Renal pelvis (tissue), 12 donors: ENCODE results near the gene GPD1. TPM values are rescaled to one million over a fixed set of nuclear protein-coding genes. Genes with fewer than 3 reads are reported as not detected.

Experiments
- DNase-seq: peaks from one replicate; pipeline ENCODE4 v3.0.0-alpha.2; 2013
- long read RNA-seq, 16 experiments: transcript quantifications; one replicate each; lab custom pipeline, GENCODE V29; 2026
- polyA plus RNA-seq, 3 donors: library from polyadenylated mRNA; unstranded; fragments of 120-200 nt; gene quantifications; one replicate each; pipeline ENCODE4 v1.2.1, GENCODE V29; 2013; ENCODE audit not compliant: insufficient read length in 3 of 3

GPD1 gene
- polyA plus RNA-seq: 10 to 100 TPM; 70.6 to 80.1 (median 72.5) TPM
- long read RNA-seq, donor 1, transcript GPD1-201 (8 exons, 3,082 nt): major isoform, 19 of 28 reads
- long read RNA-seq, donor 1, partial matches to known transcripts: 8 of 28 reads
- long read RNA-seq, donor 1, other reads (novel, unspliced or antisense): 0 of 28 reads
- long read RNA-seq, donor 2, transcript GPD1-201 (8 exons, 3,082 nt): major isoform, 35 of 85 reads
- long read RNA-seq, donor 2, partial matches to known transcripts: 48 of 85 reads
- long read RNA-seq, donor 2, other reads (novel, unspliced or antisense): 0 of 85 reads
- long read RNA-seq, donor 3, transcript GPD1-201 (8 exons, 3,082 nt): major isoform, 8 of 14 reads
- long read RNA-seq, donor 3, partial matches to known transcripts: 6 of 14 reads
- long read RNA-seq, donor 3, other reads (novel, unspliced or antisense): 0 of 14 reads
- long read RNA-seq, donor 4, transcript GPD1-201 (8 exons, 3,082 nt): major isoform, 30 of 85 reads
- long read RNA-seq, donor 4, partial matches to known transcripts: 55 of 85 reads
- long read RNA-seq, donor 4, other reads (novel, unspliced or antisense): 0 of 85 reads
- long read RNA-seq, donor 5, transcript GPD1-201 (8 exons, 3,082 nt): major isoform, 16 of 16 reads
- long read RNA-seq, donor 5, partial matches to known transcripts: 0 of 16 reads
- long read RNA-seq, donor 5, other reads (novel, unspliced or antisense): 0 of 16 reads
- long read RNA-seq, donor 6, transcript GPD1-201 (8 exons, 3,082 nt): major isoform, 28 of 61 reads
- long read RNA-seq, donor 6, partial matches to known transcripts: 29 of 61 reads
- long read RNA-seq, donor 6, other reads (novel, unspliced or antisense): 0 of 61 reads
- long read RNA-seq, donor 7, transcript GPD1-201 (8 exons, 3,082 nt): major isoform, 34 of 54 reads
- long read RNA-seq, donor 7, partial matches to known transcripts: 20 of 54 reads
- long read RNA-seq, donor 7, other reads (novel, unspliced or antisense): 0 of 54 reads
- long read RNA-seq, donor 8: 0 reads
- long read RNA-seq, donor 9, transcript GPD1-201 (8 exons, 3,082 nt): major isoform, 34 of 88 reads
- long read RNA-seq, donor 9, partial matches to known transcripts: 54 of 88 reads
- long read RNA-seq, donor 9, other reads (novel, unspliced or antisense): 0 of 88 reads
- long read RNA-seq, donor 10, transcript GPD1-201 (8 exons, 3,082 nt): major isoform, 22 of 63 reads
- long read RNA-seq, donor 10, partial matches to known transcripts: 41 of 63 reads
- long read RNA-seq, donor 10, other reads (novel, unspliced or antisense): 0 of 63 reads
- long read RNA-seq, donor 11, transcript GPD1-201 (8 exons, 3,082 nt): major isoform, 19 of 19 reads
- long read RNA-seq, donor 11, partial matches to known transcripts: 0 of 19 reads
- long read RNA-seq, donor 11, other reads (novel, unspliced or antisense): 0 of 19 reads
- long read RNA-seq, donor 12, transcript GPD1-201 (8 exons, 3,082 nt): major isoform, 39 of 54 reads
- long read RNA-seq, donor 12, partial matches to known transcripts: 15 of 54 reads
- long read RNA-seq, donor 12, other reads (novel, unspliced or antisense): 0 of 54 reads
- long read RNA-seq, donor 13, transcript GPD1-201 (8 exons, 3,082 nt): major isoform, 9 of 9 reads
- long read RNA-seq, donor 13, partial matches to known transcripts: 0 of 9 reads
- long read RNA-seq, donor 13, other reads (novel, unspliced or antisense): 0 of 9 reads
- long read RNA-seq, donor 14: 0 reads
- long read RNA-seq, donor 15, transcript GPD1-201 (8 exons, 3,082 nt): major isoform, 37 of 63 reads
- long read RNA-seq, donor 15, partial matches to known transcripts: 26 of 63 reads
- long read RNA-seq, donor 15, other reads (novel, unspliced or antisense): 0 of 63 reads
- long read RNA-seq, donor 16, transcript GPD1-201 (8 exons, 3,082 nt): major isoform, 23 of 35 reads
- long read RNA-seq, donor 16, partial matches to known transcripts: 12 of 35 reads
- long read RNA-seq, donor 16, other reads (novel, unspliced or antisense): 0 of 35 reads

DNA sequence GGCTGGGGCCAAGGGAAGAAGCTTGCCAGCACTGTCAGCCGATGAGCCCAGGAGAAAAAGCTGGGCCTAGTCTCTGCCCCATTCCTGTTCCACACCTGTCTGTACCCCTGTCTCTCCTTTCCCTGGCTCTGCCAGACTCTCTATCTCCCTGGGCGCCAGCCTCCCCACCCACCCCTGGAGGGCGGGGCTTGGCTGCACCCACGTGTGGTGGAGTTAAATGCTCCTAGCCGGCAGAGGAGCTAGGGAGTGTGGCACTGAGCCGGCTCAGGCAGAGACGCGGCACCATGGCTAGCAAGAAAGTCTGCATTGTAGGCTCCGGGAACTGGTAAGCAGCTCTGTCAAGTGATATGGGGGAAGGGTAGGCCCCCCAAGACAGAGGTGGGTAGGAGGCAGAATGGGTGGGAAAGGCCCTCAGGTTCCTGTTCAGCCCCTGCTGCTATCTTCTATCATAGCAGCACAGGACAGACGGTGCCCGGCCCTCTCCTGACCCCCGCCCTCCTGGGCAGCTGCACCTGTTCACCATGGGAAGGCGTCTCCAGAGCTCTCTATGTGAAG is at the start of gene GPD1:
Gene GPD1 (plus strand): TSS at position 242 of the 555 bp plus-strand sequence. CDS start 43 bp downstream, at position 285.
- DNase-seq: peak; percentile 58

- no peak for DNase-seq
These were observed 47.8 kb upstream of the GPD1 start for GRCh38 chr12:50055831-50056638.

DNA sequence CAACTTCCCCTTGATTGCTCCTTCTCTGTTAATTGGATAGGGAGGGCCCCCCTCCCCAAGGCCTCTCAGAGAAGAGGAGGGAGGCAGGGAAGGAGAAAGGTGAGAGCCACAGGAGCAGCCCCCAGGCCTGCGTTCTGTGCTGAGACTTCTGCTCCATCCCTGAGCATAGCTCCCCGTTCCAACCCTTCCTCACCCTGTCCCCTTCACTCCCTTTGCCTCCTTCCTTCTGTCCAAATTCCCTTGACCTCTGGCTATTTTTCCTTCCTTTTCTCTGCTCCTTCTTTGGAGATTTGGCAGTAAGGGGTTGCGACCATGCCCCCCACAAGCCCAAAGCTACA is 47.2 kb upstream of the GPD1 start:
- DNase-seq: no peak

DNA sequence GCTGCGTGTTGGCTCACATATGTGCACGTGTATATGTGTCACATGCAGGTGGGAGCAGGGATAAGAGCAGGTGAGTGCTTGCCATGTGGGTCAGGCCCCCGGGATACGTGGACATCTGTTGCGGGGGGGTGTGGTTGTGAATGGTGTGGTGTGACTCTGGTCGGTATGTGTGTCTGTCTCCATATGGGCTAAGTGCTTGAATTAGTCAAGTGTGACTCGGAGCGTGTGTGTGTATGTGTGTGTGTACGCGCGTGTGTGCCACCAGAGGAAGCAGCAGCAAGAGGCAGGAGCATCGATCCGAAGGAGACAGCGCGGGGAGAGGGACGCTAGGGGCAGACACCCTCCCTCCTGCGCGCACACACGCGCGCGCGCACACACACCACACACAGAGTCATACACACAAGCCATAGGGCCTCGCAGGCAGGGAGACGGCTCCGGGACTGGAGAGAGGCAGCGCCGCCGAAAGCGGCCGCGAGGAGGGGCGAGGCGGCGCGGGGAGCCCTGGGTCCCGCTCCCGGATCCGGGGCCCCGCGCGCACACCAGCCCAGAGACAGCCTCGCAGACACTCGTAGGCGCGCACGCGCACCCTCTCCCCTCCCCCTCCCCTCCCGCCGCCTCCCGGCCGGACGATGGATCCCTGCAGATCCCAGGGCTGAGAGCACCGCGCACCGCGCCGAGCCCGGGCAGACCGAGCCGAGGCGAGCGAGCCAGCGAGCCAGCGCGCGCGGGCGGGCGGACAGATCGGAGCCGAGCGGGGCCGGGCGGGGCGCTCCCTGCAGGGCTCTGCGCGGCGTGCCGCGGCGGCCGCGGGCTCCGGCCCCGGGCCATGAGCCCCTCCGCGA is 46.6 kb upstream of the GPD1 start, which contains the start of gene ASIC1:
Gene ASIC1 (plus strand): TSS at position 597 of the 842 bp plus-strand sequence. CDS start 1,171 bp downstream, outside the sequence.
- DNase-seq: peak; percentile 57

GRCh38 chr12:50057896-50058670 is 45.7 kb upstream of the GPD1 start:
- no peak for DNase-seq

DNA sequence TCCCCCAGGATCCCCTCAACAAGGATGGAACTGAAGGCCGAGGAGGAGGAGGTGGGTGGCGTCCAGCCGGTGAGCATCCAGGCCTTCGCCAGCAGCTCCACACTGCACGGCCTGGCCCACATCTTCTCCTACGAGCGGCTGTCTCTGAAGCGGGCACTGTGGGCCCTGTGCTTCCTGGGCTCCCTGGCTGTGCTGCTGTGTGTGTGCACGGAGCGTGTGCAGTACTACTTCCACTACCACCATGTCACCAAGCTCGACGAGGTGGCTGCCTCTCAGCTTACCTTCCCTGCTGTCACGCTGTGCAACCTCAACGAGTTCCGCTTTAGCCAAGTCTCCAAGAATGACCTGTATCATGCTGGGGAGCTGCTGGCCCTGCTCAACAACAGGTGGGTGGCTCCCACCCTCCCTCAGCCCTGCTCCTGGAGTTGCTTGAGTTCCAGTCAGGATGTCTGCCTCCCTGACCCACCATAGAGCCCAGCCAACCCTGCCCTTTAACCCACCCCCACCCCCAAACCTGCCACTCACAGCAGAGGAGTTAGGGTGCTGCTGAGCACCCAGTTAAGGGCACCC is 45.0 kb upstream of the GPD1 start:
- no peak for DNase-seq

GRCh38 chr12:50059440-50060119 is 44.2 kb upstream of the GPD1 start:
- no peak for DNase-seq

- no peak for DNase-seq
These were observed 43.7 kb upstream of the GPD1 start for GRCh38 chr12:50060120-50060468.

- no peak for DNase-seq
These were observed 42.6 kb upstream of the GPD1 start for GRCh38 chr12:50061171-50061570.

GRCh38 chr12:50061946-50062686 is 41.7 kb upstream of the GPD1 start:
- no peak for DNase-seq

DNA sequence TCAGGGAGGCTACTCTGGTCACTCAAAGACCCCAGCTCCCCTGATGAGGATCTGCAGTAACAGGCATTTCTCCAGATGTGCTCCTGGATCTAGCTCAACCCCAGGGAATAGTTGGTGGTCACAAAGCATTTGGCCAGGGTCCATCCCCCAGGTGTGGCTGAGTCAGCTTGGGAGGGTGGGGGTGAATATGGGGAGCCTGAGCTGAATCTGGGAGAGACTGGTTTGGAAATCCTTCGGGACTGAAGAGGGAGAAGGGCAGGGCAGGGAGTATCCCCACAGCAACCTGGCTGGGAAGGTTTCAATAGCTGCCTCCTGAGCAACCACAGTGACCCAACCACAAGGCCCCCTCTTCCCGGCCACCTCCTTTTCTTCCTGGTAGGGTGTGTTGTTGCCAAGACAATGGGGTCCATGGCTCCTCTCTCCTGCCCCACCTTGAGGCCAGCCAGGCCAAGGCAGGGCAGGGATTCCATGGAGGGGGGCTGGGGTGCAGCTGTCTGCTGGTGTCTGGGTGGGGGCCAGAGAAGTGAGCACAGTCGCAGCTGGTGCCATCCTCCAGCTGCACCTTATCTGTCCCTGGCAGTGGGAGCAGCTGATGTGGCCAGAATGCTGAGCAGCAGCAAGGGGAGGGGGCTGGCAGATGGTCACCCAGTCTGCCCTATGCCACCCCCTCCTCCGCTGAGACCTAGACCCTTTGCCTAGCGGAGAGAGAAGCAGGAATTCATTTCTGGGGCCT is 40.9 kb upstream of the GPD1 start:
- no peak for DNase-seq

- no peak for DNase-seq
These were observed 38.0 kb upstream of the GPD1 start for GRCh38 chr12:50065726-50066310.

DNA sequence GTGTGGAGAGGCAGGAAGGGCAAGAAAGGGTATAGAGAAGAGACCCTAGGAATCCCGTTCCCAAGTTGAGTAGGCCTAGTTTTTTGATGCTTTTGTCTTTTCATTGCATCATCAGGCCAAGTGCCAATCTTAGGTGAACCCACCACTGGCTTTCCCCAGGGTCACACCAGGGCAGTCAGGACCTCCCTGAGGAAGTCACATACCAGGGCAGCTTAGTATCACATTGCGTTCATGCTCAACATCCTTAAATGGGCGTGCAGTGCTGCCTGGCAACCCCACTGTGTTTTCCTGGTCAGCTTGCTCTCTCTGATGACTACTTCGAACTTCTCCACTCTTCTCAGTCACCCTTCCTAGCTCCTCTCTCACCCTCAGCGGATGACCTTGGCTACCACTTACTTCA is 37.4 kb upstream of the GPD1 start:
- no peak for DNase-seq

GRCh38 chr12:50069069-50069468 is 34.7 kb upstream of the GPD1 start:
- DNase-seq: no peak

- no peak for DNase-seq
These were observed 34.3 kb upstream of the GPD1 start for GRCh38 chr12:50069539-50069938.
